Raji (cell line): ENCODE measurements around the gene PNKP.

ENCODE experiments used
- POLR2A ChIP-seq: IDR thresholded peaks from 2 replicates; pipeline ENCODE4 v1.6.1; 2011; ENCODE audit warnings: low read depth, low read length, control low read depth; ENCODE audit not compliant: insufficient read depth

Gene PNKP

GRCh38 chr19:49872245-49873128 lies 5.1 kb upstream of the PNKP start:
- no peak for TF ChIP-seq POLR2A

DNA sequence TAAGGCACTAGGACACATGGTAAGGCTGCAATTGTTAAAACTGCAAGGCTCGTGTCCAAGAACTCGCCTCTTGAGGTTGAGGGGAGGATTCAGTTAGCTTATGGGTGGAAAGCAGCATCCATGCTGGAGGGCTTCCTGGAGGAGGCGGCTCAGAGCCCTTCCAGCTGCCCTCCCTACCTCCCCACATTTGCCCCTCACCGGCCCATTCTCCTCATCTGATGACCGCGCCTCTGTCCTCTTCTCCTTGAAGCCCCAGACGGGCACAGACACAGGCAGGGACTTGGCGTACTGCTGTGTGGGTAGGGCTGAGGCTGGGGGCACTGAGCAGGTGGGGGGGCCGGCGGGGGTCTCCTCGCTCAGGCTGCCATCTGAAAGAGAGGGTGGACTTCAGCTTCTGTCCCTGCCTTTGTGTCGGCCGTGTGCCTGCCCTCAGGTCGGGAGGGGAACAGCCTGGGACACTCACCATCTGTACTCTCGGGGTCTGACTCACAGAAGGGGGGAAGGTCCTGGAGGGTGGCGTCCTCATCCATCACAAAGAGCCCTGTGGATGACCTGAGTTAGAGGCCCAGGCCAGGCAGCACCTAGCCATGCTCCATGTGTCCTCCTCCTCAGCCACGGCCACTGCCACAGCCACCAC lies 4.1 kb upstream of the PNKP start:
- TF ChIP-seq POLR2A = no peak

- TF ChIP-seq POLR2A = no peak
Observed at GRCh38 chr19:49870309-49870901, 3.0 kb upstream of the PNKP start.

GRCh38 chr19:49869484-49870308 lies 2.3 kb upstream of the PNKP start:
- peak; percentile 66; the same call in 1 of the 2 replicates for TF ChIP-seq POLR2A

GRCh38 chr19:49869009-49869483 lies 1.7 kb upstream of the PNKP start:
- TF ChIP-seq POLR2A = no peak

- TF ChIP-seq POLR2A = no peak
Observed at GRCh38 chr19:49864890-49865289, 2.5 kb downstream of the PNKP start.

GRCh38 chr19:49863935-49864320 lies 3.4 kb downstream of the PNKP start:
- TF ChIP-seq POLR2A = no peak

- TF ChIP-seq POLR2A = no peak
Observed at GRCh38 chr19:49863254-49863934, 4.0 kb downstream of the PNKP start.

GRCh38 chr19:49862391-49863253 lies 4.8 kb downstream of the PNKP start:
- no peak for TF ChIP-seq POLR2A

DNA sequence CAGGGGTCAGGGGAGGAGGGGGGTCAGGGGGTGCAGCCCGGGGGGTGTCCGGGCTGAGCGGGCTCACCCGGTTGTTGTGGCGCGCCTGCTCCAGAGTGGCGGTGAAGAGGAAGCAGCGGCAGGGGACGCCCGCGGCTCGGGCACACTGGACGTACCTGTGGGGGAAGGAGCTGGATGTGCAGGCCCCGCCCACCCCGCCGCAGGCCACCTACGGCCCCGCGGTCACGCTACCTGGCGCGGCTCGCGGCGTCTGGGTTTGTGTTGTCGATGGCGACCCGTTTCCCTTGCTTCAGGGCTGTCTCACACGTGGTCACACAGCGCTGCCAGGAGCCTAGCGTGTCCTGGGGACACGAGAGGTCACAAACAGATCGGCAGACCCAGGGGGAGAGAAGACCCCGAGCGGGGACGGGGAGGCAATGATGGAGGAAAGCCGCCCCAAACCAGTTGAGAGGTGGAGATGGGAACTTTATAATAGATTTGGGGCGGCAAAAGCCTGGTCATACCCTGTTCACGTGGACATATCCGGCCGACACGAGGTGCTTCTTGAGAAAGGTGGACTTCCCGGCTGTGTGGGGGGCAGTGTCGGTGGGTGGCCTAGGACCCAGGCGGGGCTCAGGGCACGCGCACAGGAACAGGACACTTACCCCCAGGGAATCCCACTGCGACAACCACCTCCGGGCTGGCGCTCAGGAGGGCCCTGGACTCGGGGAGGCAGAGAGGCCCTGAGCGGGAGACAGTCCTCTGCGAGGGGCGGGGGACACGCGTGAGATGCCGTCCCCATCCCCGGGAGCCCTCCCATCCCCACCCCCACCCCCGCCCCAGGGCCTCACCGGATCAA lies 5.6 kb downstream of the PNKP start:
- TF ChIP-seq POLR2A = no peak

DNA sequence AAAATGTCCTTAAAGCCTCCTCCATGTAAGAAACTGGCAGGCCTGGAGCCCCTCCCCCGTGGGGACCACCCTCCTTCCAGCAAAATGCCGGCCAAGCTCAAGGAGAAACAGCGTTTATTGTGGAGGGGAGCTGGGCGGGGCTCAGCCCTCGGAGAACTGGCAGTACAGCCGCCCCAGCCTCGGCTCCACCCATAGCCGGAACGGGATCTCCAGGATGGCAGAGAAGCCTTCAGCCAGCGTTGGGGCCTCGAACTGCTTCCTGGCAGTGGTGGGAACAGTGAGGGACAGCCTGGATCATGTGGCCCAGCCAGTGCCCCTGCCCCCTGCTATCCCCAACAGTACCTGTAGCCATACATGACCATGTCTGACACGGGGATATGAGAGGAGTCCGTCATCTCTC lies 6.3 kb downstream of the PNKP start:
- no peak for TF ChIP-seq POLR2A

GRCh38 chr19:49860336-49861102 lies 6.9 kb downstream of the PNKP start:
- TF ChIP-seq POLR2A = no peak
